Occipital lobe (tissue), 2 donors: ENCODE results near the gene RASGRP4. TPM values are rescaled to one million over a fixed set of nuclear protein-coding genes. Genes with fewer than 3 reads are reported as not detected.
A peak's percentile ranks its signal among the peaks of the same experiment; 100 is the strongest.
"Not testable (repeated sequence)": the region's sequence is repeated elsewhere in the genome, so short reads cannot be mapped to it uniquely, and the experiment has no call there.

Experiments used
- DNase-seq: peaks from one replicate; lab custom pipeline; 2025; lab: John Stamatoyannopoulos, UW
- total RNA-seq: library from RNA; depleted of rRNA; stranded (reverse); fragments of >200 nt; gene quantifications from one replicate; pipeline ENCODE4 v1.2.3, GENCODE V29; 2014

Gene RASGRP4
- total RNA-seq, 1 donor from 2014 or later: 0.16 TPM

GRCh38 chr19:38449518-38449917 lies 23.5 kb upstream of the RASGRP4 start:
- DNase-seq: no peak

- DNase-seq: no peak
Observed at GRCh38 chr19:38448225-38448624, 22.2 kb upstream of the RASGRP4 start.

GRCh38 chr19:38445362-38445761 lies 19.3 kb upstream of the RASGRP4 start:
- DNase-seq: no peak

GRCh38 chr19:38444026-38444425 lies 18.0 kb upstream of the RASGRP4 start:
- DNase-seq: no peak

- no peak for DNase-seq
Observed at GRCh38 chr19:38443458-38443999, 17.5 kb upstream of the RASGRP4 start.

- no peak for DNase-seq
Observed at GRCh38 chr19:38442736-38443135, 16.7 kb upstream of the RASGRP4 start.

GRCh38 chr19:38441657-38442348 lies 15.8 kb upstream of the RASGRP4 start:
- no peak for DNase-seq

- no peak for DNase-seq
Observed at GRCh38 chr19:38440592-38440991, 14.6 kb upstream of the RASGRP4 start.

GRCh38 chr19:38437917-38438316 lies 11.9 kb upstream of the RASGRP4 start:
- DNase-seq: no peak

- DNase-seq: no peak
Observed at GRCh38 chr19:38437295-38437694, 11.3 kb upstream of the RASGRP4 start.

GRCh38 chr19:38434549-38435051 lies 8.6 kb upstream of the RASGRP4 start:
- no peak for DNase-seq

- DNase-seq: peak; percentile 26
Observed at GRCh38 chr19:38433268-38433733, 7.3 kb upstream of the RASGRP4 start, which contains the start of gene RYR1. Gene RYR1, plus strand, starts transcription at chr19:38433691. Its CDS starts 139 bp downstream, at chr19:38433830.

- DNase-seq: no peak
Observed at GRCh38 chr19:38430931-38431330, 4.9 kb upstream of the RASGRP4 start.

- no peak for DNase-seq
Observed at GRCh38 chr19:38429811-38430156, 3.8 kb upstream of the RASGRP4 start.

- DNase-seq: no peak
Observed at GRCh38 chr19:38429055-38429810, 3.2 kb upstream of the RASGRP4 start.

- not testable (repeated sequence) for DNase-seq
Observed at GRCh38 chr19:38427035-38427677, 1.1 kb upstream of the RASGRP4 start.

- no peak for DNase-seq
Observed at GRCh38 chr19:38425222-38425809, 703 bp downstream of the RASGRP4 start.

- DNase-seq: no peak
Observed at GRCh38 chr19:38424272-38424671, 1.7 kb downstream of the RASGRP4 start.

GRCh38 chr19:38422438-38422837 lies 3.6 kb downstream of the RASGRP4 start:
- DNase-seq: no peak

- DNase-seq: no peak
Observed at GRCh38 chr19:38421856-38422255, 4.2 kb downstream of the RASGRP4 start.

- no peak for DNase-seq
Observed at GRCh38 chr19:38420935-38421334, 5.1 kb downstream of the RASGRP4 start.
